Mesothelial cell of epicardium (in vitro differentiated cells): ENCODE data around the gene ARHGEF19. TPM values are rescaled to one million over a fixed set of nuclear protein-coding genes. Genes with fewer than 3 reads are reported as not detected.

Experiments used
- DNase-seq, 2 experiments: peaks; one replicate each; pipeline ENCODE4 v3.0.0; 2021; ENCODE audit warnings: low spot score in 2 of 2; ENCODE audit not compliant: unreplicated experiment in 2 of 2
- H3K27ac Mint-ChIP-seq: 2 replicates; pipeline ENCODE4 v1.8.0; 2021; ENCODE audit warnings: mixed read lengths
- H3K27me3 Mint-ChIP-seq: 2 replicates; pipeline ENCODE4 v1.8.0; 2021; ENCODE audit warnings: low read depth, mixed read lengths
- H3K36me3 Mint-ChIP-seq: 2 replicates; pipeline ENCODE4 v1.8.0; 2021; ENCODE audit warnings: mixed read lengths
- H3K4me1 Mint-ChIP-seq: 2 replicates; pipeline ENCODE4 v1.8.0; 2021; ENCODE audit warnings: mixed read lengths
- H3K4me3 Mint-ChIP-seq: 2 replicates; pipeline ENCODE4 v1.8.0; 2021; ENCODE audit warnings: mild to moderate bottlenecking, moderate library complexity, mixed read lengths
- H3K9me3 Mint-ChIP-seq: 2 replicates; pipeline ENCODE4 v1.8.0; 2021; ENCODE audit warnings: mixed read lengths
- total RNA-seq: library from RNA; stranded (reverse); gene quantifications from 3 replicates; pipeline ENCODE4 v1.2.1, GENCODE V29; 2021
- TF ChIP-seq, protein P1 (sequence below): fragments of 200-600 bp; sonication (generic); IDR thresholded peaks from one replicate; pipeline ENCODE4 v1.5.0; 2021; ENCODE audit warnings: antibody characterized with exemption; ENCODE audit not compliant: unreplicated experiment

The ARHGEF19 gene
- total RNA-seq, 1 donor from 2014 or later: 86.6 TPM

DNA sequence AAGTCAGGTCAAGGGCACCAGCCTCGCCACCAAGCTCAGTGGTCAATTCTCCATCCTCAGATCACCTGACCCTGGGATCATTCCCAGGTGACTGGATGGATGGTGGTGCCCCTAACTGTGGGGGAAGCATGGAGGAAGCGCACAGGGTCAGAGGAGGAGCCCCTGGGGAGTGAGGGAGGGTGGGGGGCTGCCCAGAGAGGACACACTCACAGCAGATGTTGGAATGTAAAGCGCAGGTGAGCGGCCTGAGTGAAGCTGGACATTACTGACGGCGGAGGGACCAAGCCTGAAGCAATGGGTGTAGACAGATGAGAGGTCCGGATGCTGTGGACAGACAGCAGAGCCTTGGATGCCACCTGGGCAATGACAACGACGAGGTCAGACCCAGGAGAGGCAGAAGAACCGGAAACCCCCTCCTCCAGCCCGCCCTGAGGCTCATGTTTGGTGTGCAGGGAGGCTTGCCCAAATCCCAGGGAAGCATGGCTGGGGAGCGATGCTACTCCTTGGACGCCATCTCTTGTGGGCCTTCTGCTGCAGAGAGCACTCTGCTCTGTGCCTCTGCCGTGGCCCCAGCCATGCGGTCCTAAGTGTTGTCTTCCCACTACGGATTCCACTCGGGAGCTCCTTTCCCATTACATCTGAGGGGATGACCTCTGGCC, 30.2 kb upstream of the ARHGEF19 start:
- TF ChIP-seq, protein P1, sequence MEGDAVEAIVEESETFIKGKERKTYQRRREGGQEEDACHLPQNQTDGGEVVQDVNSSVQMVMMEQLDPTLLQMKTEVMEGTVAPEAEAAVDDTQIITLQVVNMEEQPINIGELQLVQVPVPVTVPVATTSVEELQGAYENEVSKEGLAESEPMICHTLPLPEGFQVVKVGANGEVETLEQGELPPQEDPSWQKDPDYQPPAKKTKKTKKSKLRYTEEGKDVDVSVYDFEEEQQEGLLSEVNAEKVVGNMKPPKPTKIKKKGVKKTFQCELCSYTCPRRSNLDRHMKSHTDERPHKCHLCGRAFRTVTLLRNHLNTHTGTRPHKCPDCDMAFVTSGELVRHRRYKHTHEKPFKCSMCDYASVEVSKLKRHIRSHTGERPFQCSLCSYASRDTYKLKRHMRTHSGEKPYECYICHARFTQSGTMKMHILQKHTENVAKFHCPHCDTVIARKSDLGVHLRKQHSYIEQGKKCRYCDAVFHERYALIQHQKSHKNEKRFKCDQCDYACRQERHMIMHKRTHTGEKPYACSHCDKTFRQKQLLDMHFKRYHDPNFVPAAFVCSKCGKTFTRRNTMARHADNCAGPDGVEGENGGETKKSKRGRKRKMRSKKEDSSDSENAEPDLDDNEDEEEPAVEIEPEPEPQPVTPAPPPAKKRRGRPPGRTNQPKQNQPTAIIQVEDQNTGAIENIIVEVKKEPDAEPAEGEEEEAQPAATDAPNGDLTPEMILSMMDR: no peak
- Mint-ChIP-seq H3K4me3 (no peak overlapping the region), H3K36me3 (peaks cover 7% of the 10 kb centered on the region), H3K9me3 (no peaks in the 10 kb centered on the region), H3K4me1 (peaks cover 12% of the 10 kb centered on the region), H3K27me3 (no peaks in the 10 kb centered on the region), H3K27ac (no peak overlapping the region)
- DNase-seq: no peak

DNA sequence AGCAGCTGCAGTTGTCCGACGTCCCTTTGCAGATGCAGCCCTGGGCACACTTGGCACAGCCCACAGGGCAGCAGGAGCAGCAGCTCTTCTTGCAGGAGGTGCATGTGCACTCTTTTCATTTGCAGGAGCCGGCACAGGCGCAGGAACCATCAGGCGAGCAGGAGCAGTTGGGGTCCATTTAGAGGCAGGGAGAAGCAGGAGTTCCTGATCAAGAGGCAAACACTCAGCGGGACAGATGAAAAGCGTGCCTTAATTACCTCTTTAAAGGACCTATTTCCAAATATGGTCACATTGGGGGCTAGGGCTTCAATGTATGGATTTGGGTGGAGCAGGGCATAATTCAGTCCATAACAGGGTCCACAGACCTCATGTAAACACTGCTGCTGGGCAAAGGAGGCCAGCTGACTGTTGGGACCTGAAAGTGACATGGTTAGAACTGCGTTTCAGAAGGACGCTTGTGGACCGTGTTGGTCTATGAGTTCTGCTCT, 28.8 kb upstream of the ARHGEF19 start:
- Mint-ChIP-seq H3K27me3 (no peaks in the 10 kb centered on the region), H3K36me3 (no peaks in the 10 kb centered on the region), H3K9me3 (no peaks in the 10 kb centered on the region), H3K4me3 (no peak overlapping the region), H3K27ac (no peak overlapping the region), H3K4me1 (peaks cover 19% of the 10 kb centered on the region)
- TF ChIP-seq, protein P1: no peak
- no peak for DNase-seq

- Mint-ChIP-seq H3K36me3 (no peaks in the 10 kb centered on the region), H3K27me3 (no peaks in the 10 kb centered on the region), H3K4me3 (no peak overlapping the region), H3K4me1 (peaks cover 25% of the 10 kb centered on the region), H3K27ac (no peak overlapping the region), H3K9me3 (no peaks in the 10 kb centered on the region)
- DNase-seq: no peak
- TF ChIP-seq, protein P1: no peak
Observed at GRCh38 chr1:16239972-16240491, 27.6 kb upstream of the ARHGEF19 start.

- H3K4me1 Mint-ChIP-seq: peaks cover 22% of the 10 kb centered on the region
- no peaks in the 10 kb centered on the region for H3K9me3 Mint-ChIP-seq
- no peak for DNase-seq
- TF ChIP-seq, protein P1: no peak
- no peaks in the 10 kb centered on the region for H3K27me3 Mint-ChIP-seq
- peak overlapping the region; percentile 85 for H3K4me3 Mint-ChIP-seq
- H3K27ac Mint-ChIP-seq: peak overlapping the region; percentile 97
- no peaks in the 10 kb centered on the region for H3K36me3 Mint-ChIP-seq
Observed at GRCh38 chr1:16237343-16237830, 24.9 kb upstream of the ARHGEF19 start.

GRCh38 chr1:16236511-16237342, 24.3 kb upstream of the ARHGEF19 start, which contains the start of gene CPLANE2:
CPLANE2 (minus strand) TSS chr1:16237183; CDS start chr1:16236742, 441 bp downstream.
- Mint-ChIP-seq H3K36me3 (no peaks in the 10 kb centered on the region), H3K27ac (peak within 1 kb of the TSS; percentile 97), H3K9me3 (no peaks in the 10 kb centered on the region), H3K27me3 (no peaks in the 10 kb centered on the region), H3K4me3 (peak within 1 kb of the TSS; percentile 85), H3K4me1 (peaks cover 22% of the 10 kb centered on the region)
- peak; percentile 92 to 98 for DNase-seq
- TF ChIP-seq, protein P1: no peak
